OCI-LY7 (cell line): ENCODE results near the gene SRI. TPM values are rescaled to one million over a fixed set of nuclear protein-coding genes. Genes with fewer than 3 reads are reported as not detected.

Experiments
- BruUV-seq: library from RNA; stranded (reverse); fragments of 400-500 nt; replicated peaks from 2 replicates; lab custom pipeline; 2021; lab: Mats Ljungman, UMichigan
- CTCF ChIA-PET: fragments of 300-600 bp; sonication (Branson Sonifier 250); formaldehyde crosslinking; loops from one replicate; lab custom pipeline; 2022; ENCODE audit warnings: antibody characterized with exemption; ENCODE audit not compliant: unreplicated experiment; lab: Charles Lee
- POLR2A ChIA-PET: fragments of 300-600 bp; sonication (Branson Sonifier 250); formaldehyde crosslinking; loops from one replicate; lab custom pipeline; 2022; ENCODE audit warnings: antibody characterized with exemption; lab: Charles Lee
- DNase-seq: peaks from one replicate; pipeline ENCODE4 v3.0.0-alpha.2; 2015; ENCODE audit warnings: low spot score
- H2AFZ ChIP-seq: fragments of 200-600 bp; sonication (generic), shearing (Covaris generic); 2 replicates; pipeline ENCODE4 v1.6.1; 2014; ENCODE audit warnings: mild to moderate bottlenecking, antibody characterized with exemption, low read length, moderate library complexity
- H3K27ac ChIP-seq: fragments of 200-600 bp; sonication (generic); 2 replicates; pipeline ENCODE4 v1.5.1; 2014; ENCODE audit warnings: mixed run types, low read depth, mild to moderate bottlenecking, moderate library complexity, low read length, inconsistent platforms; ENCODE audit not compliant: poor library complexity, severe bottlenecking
- H3K36me3 ChIP-seq: fragments of 200-600 bp; sonication (generic); 2 replicates; pipeline ENCODE4 v1.6.1; 2014; ENCODE audit warnings: mild to moderate bottlenecking, antibody characterized with exemption, low read length, moderate library complexity, mixed read lengths; ENCODE audit not compliant: insufficient read depth
- H3K4me1 ChIP-seq: fragments of 200-600 bp; sonication (generic); 2 replicates; pipeline ENCODE4 v1.5.1; 2014; ENCODE audit warnings: mild to moderate bottlenecking, low read length; ENCODE audit not compliant: insufficient read depth, poor library complexity, severe bottlenecking
- H3K4me2 ChIP-seq: fragments of 200-600 bp; sonication (generic); 2 replicates; pipeline ENCODE4 v1.6.1; 2014; ENCODE audit warnings: mild to moderate bottlenecking, low read length
- H3K4me3 ChIP-seq: fragments of 200-600 bp; sonication (generic); 2 replicates; pipeline ENCODE4 v1.5.1; 2014; ENCODE audit warnings: mild to moderate bottlenecking, low read depth, low read length; ENCODE audit not compliant: poor library complexity, severe bottlenecking
- H3K79me2 ChIP-seq: fragments of 200-600 bp; sonication (generic); 2 replicates; pipeline ENCODE4 v1.6.1; 2016; ENCODE audit warnings: low read depth, mild to moderate bottlenecking, low read length, moderate library complexity, mixed read lengths; ENCODE audit not compliant: insufficient read depth
- H3K9me2 ChIP-seq: fragments of 200-600 bp; sonication (generic); 2 replicates; pipeline ENCODE4 v1.6.1; 2016; ENCODE audit warnings: mild to moderate bottlenecking, low read length, mixed read lengths; ENCODE audit not compliant: insufficient read depth
- H3K9me3 ChIP-seq: fragments of 200-600 bp; sonication (generic); 2 replicates; pipeline ENCODE4 v1.6.1; 2014; ENCODE audit warnings: mild to moderate bottlenecking, mixed run types, low read length, mixed read lengths
- H4K20me1 ChIP-seq: fragments of 200-600 bp; sonication (generic); 2 replicates; pipeline ENCODE4 v1.6.1; 2014; ENCODE audit warnings: mild to moderate bottlenecking, antibody characterized with exemption, low read length, moderate library complexity, mixed read lengths; ENCODE audit not compliant: insufficient read depth
- CTCF ChIP-seq: fragments of 200-600 bp; sonication (generic); conservative IDR thresholded peaks from 2 replicates; pipeline ENCODE4 v1.5.1; 2014; ENCODE audit warnings: mild to moderate bottlenecking, antibody characterized with exemption, low read length, moderate library complexity, mixed read lengths
- EZH2phosphoT487 ChIP-seq: fragments of 200-600 bp; sonication (generic); IDR thresholded peaks from 2 replicates; pipeline ENCODE4 v1.6.1; 2018; ENCODE audit warnings: low read depth, borderline replicate concordance, mild to moderate bottlenecking, mixed run types, antibody characterized with exemption, low read length, moderate library complexity, mixed read lengths
- intact Hi-C: fragments of 100-400 bp; cut with micrococcal nuclease; formaldehyde crosslinking; loops from one replicate; pipeline ENCODE4 v1.10.0; 2022; ENCODE audit not compliant: unreplicated experiment
- total RNA-seq, 2 experiments: library from RNA; depleted of rRNA in 1 of 2; stranded (reverse); fragments of >200 nt in 1 of 2; shearing (Covaris generic) in 1 of 2; gene quantifications; 2 replicates each; pipeline ENCODE4 v1.2.3, GENCODE V29; 2014 to 2022

The SRI gene
- total RNA-seq, 2 experiments from 2014 or later = 61.7 to 140 TPM

GRCh38 chr7:88156356-88156755 is 63.5 kb downstream of the SRI start:
- H4K20me1 ChIP-seq = no peaks in the 10 kb centered on the region
- DNase-seq = no peak
- no peaks in the 10 kb centered on the region; the same call in 1 of the 2 replicates for H3K36me3 ChIP-seq
- no peak overlapping the region for H3K4me3 ChIP-seq
- BruUV-seq = no TSS peak
- CTCF ChIA-PET = no interaction called here
- H2AFZ ChIP-seq = no peak overlapping the region
- H3K79me2 ChIP-seq = no peaks in the 10 kb centered on the region
- H3K4me1 ChIP-seq = no peaks in the 10 kb centered on the region
- no peak overlapping the region for H3K27ac ChIP-seq
- no peaks in the 10 kb centered on the region for H3K9me3 ChIP-seq
- POLR2A ChIA-PET = no interaction called here
- H3K9me2 ChIP-seq = no peaks in the 10 kb centered on the region
- intact Hi-C loops = no loop called here
- no peak for TF ChIP-seq EZH2phosphoT487
- TF ChIP-seq CTCF = no peak
- H3K4me2 ChIP-seq = no peak overlapping the region

GRCh38 chr7:88155756-88156155 is 64.1 kb downstream of the SRI start:
- TF ChIP-seq EZH2phosphoT487 (no peak), CTCF (no peak)
- POLR2A ChIA-PET = interaction anchor here (0.7 kb wide), 1 partner anchor 9 kb away, joined by 3 read pairs; no protein-coding TSS in a partner anchor
- Histone ChIP-seq H3K4me3 (no peak overlapping the region), H3K9me3 (no peaks in the 10 kb centered on the region), H3K36me3 (no peaks in the 10 kb centered on the region; the same call in 1 of the 2 replicates), H3K79me2 (no peaks in the 10 kb centered on the region), H3K4me1 (no peaks in the 10 kb centered on the region), H3K27ac (no peak overlapping the region), H3K9me2 (no peaks in the 10 kb centered on the region), H3K4me2 (no peak overlapping the region), H2AFZ (no peak overlapping the region), H4K20me1 (no peaks in the 10 kb centered on the region)
- BruUV-seq = no TSS peak
- no peak for DNase-seq
- intact Hi-C loops = no loop called here
- CTCF ChIA-PET = no interaction called here

Other genes with a start within 250 kb of the SRI start
- not detected in 2 replicates for gene STEAP4, start 86.9 kb upstream of the SRI start, total RNA-seq (2014; rRNA removed; shearing (Covaris generic))
- not detected in 2 replicates for gene STEAP4, start 86.9 kb upstream of the SRI start, total RNA-seq (2022)